Measurements from ENCODE around the gene SLC35B3. TPM values are rescaled to one million over a fixed set of nuclear protein-coding genes. Genes with fewer than 3 reads are reported as not detected.
"Not testable (repeated sequence)": the region's sequence is repeated elsewhere in the genome, so short reads cannot be mapped to it uniquely, and the experiment has no call there.

SLC35B3 gene
- total RNA-seq, 1 experiment from 2014 or later: 19.4 TPM

DNA sequence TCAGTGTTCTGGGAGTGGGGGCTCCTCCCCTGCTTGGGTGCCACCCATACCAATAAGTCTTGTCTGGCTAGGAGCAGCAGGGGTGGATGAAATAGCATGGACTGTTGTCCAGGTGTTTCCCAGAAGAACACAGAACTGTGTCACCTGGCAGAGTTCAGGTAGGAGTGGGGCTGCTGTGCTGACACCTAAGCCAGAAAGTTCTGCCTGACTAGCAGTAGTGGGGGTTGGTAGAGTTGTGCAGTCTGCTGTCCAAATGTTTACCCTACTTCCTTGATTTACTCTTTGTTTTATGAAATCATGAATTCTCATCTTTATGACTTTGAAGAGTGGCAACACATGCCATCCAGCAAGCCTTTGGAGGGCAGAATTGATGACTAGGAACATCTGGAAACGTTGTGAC, 27.3 kb upstream of the SLC35B3 start:
- Histone ChIP-seq H3K4me1 (ENCODE audit: insufficient read depth, low read length, poor library complexity, severe bottlenecking) (no peaks in the 10 kb centered on the region), H3K36me3 (ENCODE audit: insufficient read depth, low read length, poor library complexity, severe bottlenecking) (no peaks in the 10 kb centered on the region), H3K9me3 (ENCODE audit: low read depth, low read length, poor library complexity, severe bottlenecking) (no peaks in the 10 kb centered on the region), H3K4me3 (ENCODE audit: low read depth, low read length, poor library complexity, severe bottlenecking) (no peak overlapping the region), H3K27me3 (replicated peaks; ENCODE audit: insufficient read depth, low read depth, low read length, poor library complexity) (no peaks in the 10 kb centered on the region), H3K27ac (ENCODE audit: low read depth, low read length, poor library complexity, severe bottlenecking) (no peak overlapping the region)
- no TSS peak for BruUV-seq (replicated peaks)
- ChIA-PET POLR2A (ENCODE audit: low non-redundant PET) (no interaction called here), CTCF (no interaction called here)
- intact Hi-C loops (cut with micrococcal nuclease; ENCODE audit: unreplicated experiment): no loop called here
- TF ChIP-seq, protein P1, sequence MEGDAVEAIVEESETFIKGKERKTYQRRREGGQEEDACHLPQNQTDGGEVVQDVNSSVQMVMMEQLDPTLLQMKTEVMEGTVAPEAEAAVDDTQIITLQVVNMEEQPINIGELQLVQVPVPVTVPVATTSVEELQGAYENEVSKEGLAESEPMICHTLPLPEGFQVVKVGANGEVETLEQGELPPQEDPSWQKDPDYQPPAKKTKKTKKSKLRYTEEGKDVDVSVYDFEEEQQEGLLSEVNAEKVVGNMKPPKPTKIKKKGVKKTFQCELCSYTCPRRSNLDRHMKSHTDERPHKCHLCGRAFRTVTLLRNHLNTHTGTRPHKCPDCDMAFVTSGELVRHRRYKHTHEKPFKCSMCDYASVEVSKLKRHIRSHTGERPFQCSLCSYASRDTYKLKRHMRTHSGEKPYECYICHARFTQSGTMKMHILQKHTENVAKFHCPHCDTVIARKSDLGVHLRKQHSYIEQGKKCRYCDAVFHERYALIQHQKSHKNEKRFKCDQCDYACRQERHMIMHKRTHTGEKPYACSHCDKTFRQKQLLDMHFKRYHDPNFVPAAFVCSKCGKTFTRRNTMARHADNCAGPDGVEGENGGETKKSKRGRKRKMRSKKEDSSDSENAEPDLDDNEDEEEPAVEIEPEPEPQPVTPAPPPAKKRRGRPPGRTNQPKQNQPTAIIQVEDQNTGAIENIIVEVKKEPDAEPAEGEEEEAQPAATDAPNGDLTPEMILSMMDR (conservative IDR thresholded peaks at IDR 0.05; ENCODE audit: low read depth, low read length): no peak
- no peak for TF ChIP-seq EZH2 (IDR thresholded peaks at IDR 0.05; ENCODE audit: borderline replicate concordance, low read depth, low read length, poor library complexity, severe bottlenecking)
- DNase-seq (ENCODE audit: low spot score): no peak

DNA sequence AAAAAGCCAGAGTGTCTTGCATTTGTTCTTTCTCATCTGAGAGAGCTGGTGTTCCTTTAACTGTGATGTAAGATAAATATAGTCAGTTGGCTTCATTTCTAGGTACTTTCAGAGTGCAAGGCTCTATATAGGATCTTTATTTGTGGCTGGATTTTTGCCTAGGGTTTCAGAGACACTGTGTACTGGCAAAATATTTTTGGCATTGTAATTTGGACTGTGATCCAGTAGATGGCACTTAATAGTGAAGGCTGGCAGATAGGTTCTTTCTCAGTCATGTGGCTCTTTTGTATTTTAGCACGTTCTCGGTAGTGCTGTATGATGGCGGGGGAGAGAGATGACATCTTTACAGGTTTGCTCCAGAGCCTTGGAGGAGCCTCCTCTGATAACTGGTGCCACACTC, 26.8 kb upstream of the SLC35B3 start:
- BruUV-seq (replicated peaks): no TSS peak
- Histone ChIP-seq H3K4me1 (ENCODE audit: insufficient read depth, low read length, poor library complexity, severe bottlenecking) (no peaks in the 10 kb centered on the region), H3K36me3 (ENCODE audit: insufficient read depth, low read length, poor library complexity, severe bottlenecking) (no peaks in the 10 kb centered on the region), H3K27ac (ENCODE audit: low read depth, low read length, poor library complexity, severe bottlenecking) (no peak overlapping the region), H3K9me3 (ENCODE audit: low read depth, low read length, poor library complexity, severe bottlenecking) (no peaks in the 10 kb centered on the region), H3K27me3 (replicated peaks; ENCODE audit: insufficient read depth, low read depth, low read length, poor library complexity) (no peaks in the 10 kb centered on the region), H3K4me3 (ENCODE audit: low read depth, low read length, poor library complexity, severe bottlenecking) (no peak overlapping the region)
- POLR2A ChIA-PET (ENCODE audit: low non-redundant PET): no interaction called here
- CTCF ChIA-PET: interaction anchor here (0.7 kb wide), 1 partner anchor 26 kb away, joined by 3 read pairs; no protein-coding TSS in a partner anchor
- peak; percentile 9 for DNase-seq (ENCODE audit: low spot score)
- intact Hi-C loops (cut with micrococcal nuclease; ENCODE audit: unreplicated experiment): no loop called here
- TF ChIP-seq, protein P1 (conservative IDR thresholded peaks at IDR 0.05; ENCODE audit: low read depth, low read length): peak; percentile 28; the same call in 1 of the 2 replicates
- no peak for TF ChIP-seq EZH2 (IDR thresholded peaks at IDR 0.05; ENCODE audit: borderline replicate concordance, low read depth, low read length, poor library complexity, severe bottlenecking)

DNA sequence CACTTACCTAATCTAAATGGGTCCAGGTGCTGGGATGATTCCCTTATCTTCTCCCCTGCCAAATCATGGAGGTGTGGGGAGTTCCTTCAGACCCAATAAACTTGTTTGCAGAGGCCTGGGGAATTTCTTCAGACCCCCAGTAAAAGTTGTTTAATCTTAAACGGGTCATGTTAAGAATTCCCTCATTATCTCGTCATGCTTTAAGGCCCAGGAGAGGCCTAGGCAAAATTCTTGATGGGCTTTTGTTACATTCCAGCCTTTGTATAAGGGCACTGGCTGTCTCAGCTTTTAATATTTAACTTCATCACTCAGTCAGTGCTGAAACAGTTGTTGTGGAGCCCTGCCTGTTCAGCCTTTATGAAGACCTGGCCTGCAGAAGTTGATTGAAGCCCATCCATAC, 11.0 kb upstream of the SLC35B3 start:
- Histone ChIP-seq H3K4me1 (ENCODE audit: insufficient read depth, low read length, poor library complexity, severe bottlenecking) (no peaks in the 10 kb centered on the region), H3K9me3 (ENCODE audit: low read depth, low read length, poor library complexity, severe bottlenecking) (no peaks in the 10 kb centered on the region), H3K27ac (ENCODE audit: low read depth, low read length, poor library complexity, severe bottlenecking) (no peak overlapping the region), H3K36me3 (ENCODE audit: insufficient read depth, low read length, poor library complexity, severe bottlenecking) (no peaks in the 10 kb centered on the region), H3K27me3 (replicated peaks; ENCODE audit: insufficient read depth, low read depth, low read length, poor library complexity) (no peaks in the 10 kb centered on the region), H3K4me3 (ENCODE audit: low read depth, low read length, poor library complexity, severe bottlenecking) (no peak overlapping the region)
- BruUV-seq (replicated peaks): no TSS peak
- DNase-seq (ENCODE audit: low spot score): no peak
- ChIA-PET CTCF (no interaction called here), POLR2A (ENCODE audit: low non-redundant PET) (no interaction called here)
- no peak for TF ChIP-seq EZH2 (IDR thresholded peaks at IDR 0.05; ENCODE audit: borderline replicate concordance, low read depth, low read length, poor library complexity, severe bottlenecking)
- TF ChIP-seq, protein P1 (conservative IDR thresholded peaks at IDR 0.05; ENCODE audit: low read depth, low read length): no peak
- intact Hi-C loops (cut with micrococcal nuclease; ENCODE audit: unreplicated experiment): no loop called here

DNA sequence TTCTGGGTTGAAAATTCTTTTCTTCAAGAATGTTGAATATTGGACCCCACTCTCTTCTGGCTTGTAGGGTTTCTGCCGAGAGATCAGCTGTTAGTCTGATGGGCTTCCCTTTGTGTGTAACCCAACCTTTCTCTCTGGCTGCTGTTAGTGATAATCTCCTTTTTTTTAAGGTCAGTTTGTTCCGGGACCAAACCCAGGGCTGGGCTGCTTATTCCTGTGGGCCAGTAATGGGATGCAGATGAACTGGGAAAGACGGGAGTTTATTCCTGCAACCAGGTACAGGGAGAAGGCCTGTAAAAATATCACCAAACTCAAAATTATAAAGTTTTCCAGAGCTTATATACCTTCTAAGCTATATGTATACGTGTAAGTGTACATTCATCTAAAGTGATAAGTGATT, 10.6 kb upstream of the SLC35B3 start:
- H3K9me3 ChIP-seq (ENCODE audit: low read depth, low read length, poor library complexity, severe bottlenecking); H3K36me3 ChIP-seq (ENCODE audit: insufficient read depth, low read length, poor library complexity, severe bottlenecking); POLR2A ChIA-PET (ENCODE audit: low non-redundant PET); DNase-seq (ENCODE audit: low spot score); H3K27me3 ChIP-seq (replicated peaks; ENCODE audit: insufficient read depth, low read depth, low read length, poor library complexity); H3K27ac ChIP-seq (ENCODE audit: low read depth, low read length, poor library complexity, severe bottlenecking); intact Hi-C loops (cut with micrococcal nuclease; ENCODE audit: unreplicated experiment); H3K4me1 ChIP-seq (ENCODE audit: insufficient read depth, low read length, poor library complexity, severe bottlenecking); BruUV-seq (replicated peaks); H3K4me3 ChIP-seq (ENCODE audit: low read depth, low read length, poor library complexity, severe bottlenecking); CTCF ChIA-PET: not testable (repeated sequence)

Measured in A673 (cell line).